Stimulated activated CD8-positive, alpha-beta memory T cell treated with anti-CD3 and anti-CD28 coated beads, Interleukin-4, amount 100 ng/mL, for 4 hours (primary cell): ENCODE measurements around the gene MRPL51.
"Not testable (repeated sequence)": the region's sequence is repeated elsewhere in the genome, so short reads cannot be mapped to it uniquely, and the experiment has no call there.

Source experiments
- DNase-seq, 2 donors: peaks; one replicate each; pipeline ENCODE4 v3.0.0-alpha.2; 2020; ENCODE audit warnings: low read depth in 2 of 2, low spot score in 1 of 2

Gene MRPL51

DNA sequence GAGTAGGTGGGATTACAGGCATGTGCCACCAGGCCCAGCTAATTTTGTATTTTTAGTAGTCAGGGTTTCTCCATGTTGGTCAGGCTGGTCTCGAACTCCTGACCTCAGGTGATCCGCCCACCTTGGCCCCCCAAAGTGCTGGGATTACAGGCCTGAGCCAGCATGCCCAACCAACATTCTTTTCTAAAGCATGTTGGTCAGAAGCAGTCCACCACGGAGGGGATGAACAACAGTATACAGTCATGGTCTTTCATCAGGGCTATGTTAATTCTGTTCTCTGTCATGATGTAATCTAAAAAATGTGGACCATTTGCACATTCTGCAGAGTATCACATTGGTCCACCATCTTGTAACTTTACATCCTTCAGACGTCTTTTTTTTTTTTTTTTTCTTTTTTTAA lies 3.6 kb downstream of the MRPL51 start:
- no peak for DNase-seq

GRCh38 chr12:6488240-6488639 lies 4.8 kb downstream of the MRPL51 start:
- no peak for DNase-seq

DNA sequence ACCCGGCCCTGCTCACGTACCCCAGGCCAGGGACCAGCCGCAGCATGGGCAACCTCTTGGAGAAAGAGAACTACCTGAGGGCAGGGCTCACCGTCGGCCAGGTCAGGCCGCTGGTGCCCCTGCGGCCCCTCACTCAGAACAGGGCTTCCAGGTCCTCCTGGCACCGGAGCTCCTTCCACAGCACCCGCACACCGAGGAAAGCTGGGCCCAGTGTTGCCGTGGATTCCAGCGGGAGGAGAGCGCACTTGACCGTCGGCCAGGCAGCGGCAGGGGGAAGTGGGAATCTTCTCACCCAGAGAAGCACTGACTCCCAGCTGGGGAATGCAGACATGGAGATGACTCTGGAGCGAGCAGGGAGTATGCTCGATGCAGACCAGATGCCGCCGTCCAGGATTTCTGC lies 14.6 kb downstream of the MRPL51 start:
- DNase-seq, result no peak

DNA sequence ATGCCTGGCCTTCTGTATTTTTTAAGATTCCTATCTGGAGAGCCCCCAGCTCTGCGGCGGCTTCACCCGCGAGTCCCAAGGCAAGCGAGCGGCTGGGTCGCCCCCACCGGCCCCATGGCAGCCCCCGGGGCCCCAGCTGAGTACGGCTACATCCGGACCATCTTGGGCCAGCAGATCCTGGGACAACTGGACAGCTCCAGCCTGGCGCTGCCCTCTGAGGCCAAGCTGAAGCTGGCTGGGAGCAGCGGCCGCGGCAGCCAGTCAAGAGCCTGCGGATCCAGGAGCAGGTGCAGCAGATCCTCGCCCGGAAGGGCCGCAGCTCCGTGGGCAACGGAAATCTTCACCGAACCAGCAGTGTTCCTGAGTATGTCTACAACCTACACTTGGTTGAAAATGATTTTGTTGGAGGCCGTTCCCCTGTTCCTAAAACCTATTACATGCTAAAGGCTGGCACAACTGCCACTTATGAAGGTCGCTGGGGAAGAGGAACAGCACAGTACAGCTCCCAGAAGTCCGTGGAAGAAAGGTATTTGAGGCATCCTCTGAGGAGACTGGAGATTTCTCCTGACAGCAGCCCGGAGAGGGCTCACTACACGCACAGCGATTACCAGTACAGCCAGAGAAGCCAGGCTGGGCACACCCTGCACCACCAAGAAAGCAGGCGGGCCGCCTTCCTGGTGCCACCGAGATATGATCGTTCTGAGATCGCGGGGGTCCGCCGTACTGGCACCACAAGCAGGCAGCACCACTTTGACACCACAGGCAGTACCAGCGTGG lies 15.3 kb downstream of the MRPL51 start:
- not testable (repeated sequence) for DNase-seq

DNA sequence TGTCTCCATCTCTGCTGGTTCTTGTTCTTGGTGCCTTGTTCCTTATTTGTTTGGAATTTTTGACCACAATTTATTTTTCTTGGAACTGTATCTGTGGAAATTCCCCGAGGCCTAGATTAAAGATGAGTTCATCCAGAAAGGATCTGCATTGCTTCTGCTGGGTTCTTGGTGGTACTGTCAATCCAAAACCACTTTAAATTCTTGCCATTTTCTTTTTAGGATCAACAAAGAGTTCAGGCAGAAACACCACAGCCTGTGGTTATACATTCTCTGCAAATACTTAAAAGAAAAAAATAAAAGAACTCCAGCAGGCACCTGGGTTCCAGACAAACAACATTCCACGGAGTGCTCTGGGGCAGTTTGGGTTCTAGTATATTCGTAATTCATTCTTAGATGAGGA lies 16.6 kb downstream of the MRPL51 start:
- no peak for DNase-seq

DNA sequence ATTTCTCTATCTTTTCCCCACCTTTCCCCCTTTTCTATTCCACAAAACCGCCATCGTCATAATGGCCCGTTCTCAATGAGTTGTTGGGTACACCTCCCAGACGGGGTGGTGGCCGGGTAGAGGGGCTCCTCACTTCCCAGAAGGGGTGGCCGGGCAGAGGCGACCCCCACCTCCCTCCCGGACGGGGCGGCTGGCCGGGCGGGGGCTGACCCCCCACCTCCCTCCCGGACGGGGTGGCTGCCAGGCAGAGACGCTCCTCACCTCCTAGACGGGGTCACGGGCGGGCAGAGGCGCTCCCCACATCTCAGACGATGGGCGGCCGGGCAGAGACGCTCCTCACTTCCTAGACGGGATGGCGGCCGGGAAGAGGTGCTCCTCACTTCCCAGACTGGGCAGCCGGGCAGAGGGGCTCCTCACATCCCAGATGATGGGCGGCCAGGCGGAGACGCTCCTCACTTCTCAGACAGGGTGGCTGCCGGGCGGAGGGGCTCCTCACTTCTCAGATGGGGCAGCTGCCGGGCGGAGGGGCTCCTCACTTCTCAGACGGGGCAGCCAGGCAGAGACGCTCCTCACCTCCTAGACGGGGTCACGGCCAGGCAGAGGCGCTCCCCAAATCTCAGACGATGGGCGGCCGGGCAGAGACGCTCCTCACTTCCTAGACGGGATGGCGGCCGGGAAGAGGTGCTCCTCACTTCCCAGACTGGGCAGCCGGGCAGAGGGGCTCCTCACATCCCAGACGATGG lies 17.7 kb downstream of the MRPL51 start:
- DNase-seq, result not testable (repeated sequence)

DNA sequence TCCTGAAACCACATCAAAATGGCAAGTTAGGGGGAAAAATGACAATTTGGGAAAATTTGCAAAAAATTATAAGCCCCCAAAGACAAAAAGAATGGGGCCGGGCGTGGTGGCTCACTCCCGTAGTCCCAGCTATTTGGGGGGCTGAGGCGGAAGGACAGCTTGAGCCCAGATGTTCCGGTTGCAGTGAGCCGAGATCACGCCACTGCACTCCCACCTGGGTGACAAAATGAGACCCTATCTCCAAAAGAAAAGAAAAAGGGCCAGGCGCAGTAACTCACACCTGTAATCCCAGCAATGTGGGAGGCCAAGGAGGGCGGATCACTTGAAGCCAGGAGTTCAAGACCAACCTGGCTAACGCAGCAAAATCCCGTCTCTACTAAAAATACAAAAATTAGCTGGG lies 20.6 kb downstream of the MRPL51 start:
- no peak for DNase-seq

DNA sequence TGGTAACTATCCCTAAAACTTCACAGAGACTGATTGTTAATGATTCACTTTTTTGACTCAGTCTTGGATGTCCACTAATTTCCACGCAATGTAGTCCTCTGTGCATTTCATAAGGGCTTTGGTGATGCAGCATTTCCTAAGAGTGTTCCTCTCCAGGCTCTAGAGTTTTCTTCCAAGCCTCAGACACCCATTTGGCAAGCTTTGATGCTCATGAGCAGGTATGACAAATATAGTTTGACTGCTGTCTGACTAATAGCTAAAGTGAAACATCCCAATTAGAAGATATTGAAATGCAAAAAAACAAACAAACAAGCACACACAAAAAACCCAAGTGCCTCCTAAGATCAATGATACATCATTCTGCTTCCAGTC lies 21.1 kb downstream of the MRPL51 start:
- DNase-seq, result no peak

DNA sequence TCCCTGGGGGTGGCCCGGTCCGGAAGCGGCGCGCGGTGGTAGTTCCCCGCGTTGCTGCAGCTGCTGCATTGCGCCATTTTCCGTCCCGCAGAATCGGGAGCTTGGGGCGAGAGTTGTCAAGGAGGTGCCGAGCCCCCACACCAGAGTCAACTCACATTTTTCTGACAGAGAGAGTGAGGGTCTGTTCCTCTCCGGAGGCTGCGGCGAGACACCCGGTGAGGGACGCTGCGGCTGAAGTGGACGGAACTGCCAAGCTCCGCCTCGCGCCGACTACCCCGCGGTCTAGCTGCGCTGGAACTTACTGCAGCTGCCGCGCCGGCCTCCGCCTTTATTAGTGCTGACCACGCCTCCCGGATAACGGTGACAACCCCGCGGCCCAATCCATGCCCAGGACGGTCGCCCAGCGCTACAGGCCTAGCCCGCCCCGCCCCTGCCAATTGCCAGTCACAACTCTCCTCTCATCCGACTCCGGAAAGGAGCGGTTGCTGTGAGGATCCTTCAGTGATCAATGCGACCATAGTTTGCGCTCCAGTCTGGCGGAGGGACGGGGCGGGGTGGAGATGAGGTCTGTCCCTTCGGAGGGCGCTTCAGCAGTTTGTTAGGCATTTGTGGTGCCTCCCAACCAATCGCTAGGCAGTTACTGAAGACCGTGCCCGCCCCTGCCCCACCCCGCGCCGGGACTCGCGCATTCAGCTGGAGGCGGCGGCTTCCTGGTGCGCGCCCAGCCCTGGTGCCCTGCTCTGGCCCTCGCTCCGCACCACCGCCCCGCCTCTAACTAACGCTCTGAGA lies 22.5 kb downstream of the MRPL51 start, which contains the start of gene VAMP1:
VAMP1 (minus strand) TSS at position 303 of the 789 bp plus-strand sequence; CDS start at position 157, 146 bp downstream.
- peak; percentile 91 to 94 for DNase-seq

DNA sequence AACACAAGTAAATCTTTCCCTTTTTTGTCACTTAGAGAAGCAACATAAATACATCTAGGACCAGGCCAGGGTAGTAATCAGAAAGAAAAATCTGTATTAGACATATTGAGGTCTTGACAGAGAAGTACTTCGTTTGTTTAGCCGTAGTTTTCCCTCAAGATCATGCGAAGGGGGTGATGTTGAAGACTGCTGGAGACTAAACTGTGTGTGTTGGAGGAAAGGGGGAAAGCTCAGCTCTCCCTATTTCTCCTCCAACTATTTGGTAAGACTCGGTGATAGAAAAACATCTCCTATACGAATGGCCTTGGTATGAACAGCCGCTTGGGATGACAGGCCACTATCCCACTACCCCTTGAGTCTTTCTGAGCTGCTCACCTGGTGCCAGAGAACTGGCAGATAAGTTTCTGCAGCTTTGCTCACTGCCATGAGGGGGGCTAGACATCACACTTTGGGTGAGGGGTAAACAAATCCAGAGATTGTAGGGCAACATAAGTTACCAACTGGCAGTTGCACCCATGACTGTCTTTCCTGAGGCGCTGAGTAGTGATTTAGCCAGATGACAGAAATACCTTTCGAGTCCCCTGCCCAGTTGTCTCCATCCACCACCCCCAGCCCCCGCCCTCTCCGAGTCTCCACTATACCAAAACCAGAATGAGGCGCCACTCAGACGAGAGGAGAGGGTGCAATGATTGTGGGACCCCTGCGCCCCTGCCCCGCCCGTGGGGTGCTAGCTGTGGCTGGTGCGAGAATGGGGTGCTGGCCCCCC lies 23.3 kb downstream of the MRPL51 start:
- no peak for DNase-seq

DNA sequence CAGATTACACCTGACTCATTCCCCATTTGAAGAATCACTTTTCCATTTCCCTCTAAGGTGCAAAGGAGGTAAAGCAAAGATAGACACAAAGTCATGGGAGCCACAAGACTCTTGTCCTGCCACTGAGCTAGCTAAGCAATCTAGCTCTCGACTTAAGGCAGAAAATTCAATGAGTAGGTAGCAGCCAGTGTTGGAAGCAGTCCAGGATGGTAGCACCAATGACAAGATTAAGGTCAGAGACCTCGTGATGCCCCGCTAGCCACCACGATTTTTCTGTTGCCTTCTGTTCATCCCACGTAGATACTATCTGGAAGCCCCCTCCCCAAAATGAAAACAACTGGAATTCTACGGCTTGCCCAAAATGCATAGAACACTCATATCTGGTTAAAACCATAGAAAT lies 24.0 kb downstream of the MRPL51 start:
- DNase-seq, result no peak

- no peak for DNase-seq
These were observed 24.8 kb downstream of the MRPL51 start for GRCh38 chr12:6468283-6468575.

DNA sequence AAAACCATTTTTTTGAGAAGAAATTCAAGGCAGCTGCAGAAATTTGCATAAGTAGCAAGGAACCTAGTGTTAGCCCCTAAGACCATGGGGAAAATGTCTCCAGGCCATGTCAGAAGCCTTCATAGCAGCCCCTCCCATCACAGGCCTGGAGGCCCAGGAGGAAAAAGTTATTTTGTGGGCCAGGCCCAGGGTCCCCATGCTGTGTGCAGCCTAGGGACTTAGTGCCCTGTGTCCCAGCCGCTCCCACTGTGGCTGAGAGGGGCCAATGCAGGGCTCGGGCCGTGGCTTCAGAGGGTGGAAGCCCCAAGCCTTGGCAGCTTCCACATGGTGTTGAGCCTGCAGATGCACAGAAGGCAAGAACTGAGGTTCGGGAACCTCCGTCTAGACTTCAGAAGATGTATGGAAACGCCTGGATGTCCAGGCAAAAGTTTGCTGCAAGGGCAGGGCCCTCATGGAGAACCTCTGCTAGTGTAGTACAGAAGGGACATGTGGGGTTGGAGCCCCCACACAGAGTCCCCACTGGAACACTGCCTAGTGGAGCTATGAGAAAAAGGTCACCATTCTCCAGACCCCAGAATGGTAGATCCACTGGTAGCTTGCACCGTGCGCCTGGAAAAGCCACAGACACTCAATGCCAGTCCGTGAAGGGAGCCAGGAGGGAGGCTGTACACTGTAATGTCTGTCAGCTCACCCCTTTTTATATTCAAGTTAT lies 25.3 kb downstream of the MRPL51 start:
- not testable (repeated sequence) for DNase-seq

- not testable (repeated sequence) for DNase-seq
These were observed 26.3 kb downstream of the MRPL51 start for GRCh38 chr12:6466751-6467150.

DNA sequence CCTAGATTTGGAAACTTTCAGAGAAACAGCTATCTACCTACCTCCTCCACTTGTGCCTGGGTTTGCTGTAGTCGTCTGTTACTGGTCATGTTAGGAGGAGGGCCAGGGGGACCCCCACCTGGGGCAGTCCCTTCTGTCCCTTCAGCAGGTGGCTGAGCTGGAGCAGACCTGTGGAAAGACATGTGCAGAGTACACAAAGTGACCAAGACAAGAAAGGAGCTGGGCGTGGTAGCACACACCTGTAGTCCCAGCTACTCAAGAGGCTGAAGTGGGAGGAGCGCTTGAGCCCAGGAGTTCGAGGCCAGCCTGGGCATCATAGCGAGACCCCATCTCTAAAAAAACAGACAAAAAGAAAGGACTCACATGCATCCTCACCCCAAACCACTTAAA lies 26.9 kb downstream of the MRPL51 start:
- no peak for DNase-seq

- no peak for DNase-seq
These were observed 27.4 kb downstream of the MRPL51 start for GRCh38 chr12:6465467-6466183.

DNA sequence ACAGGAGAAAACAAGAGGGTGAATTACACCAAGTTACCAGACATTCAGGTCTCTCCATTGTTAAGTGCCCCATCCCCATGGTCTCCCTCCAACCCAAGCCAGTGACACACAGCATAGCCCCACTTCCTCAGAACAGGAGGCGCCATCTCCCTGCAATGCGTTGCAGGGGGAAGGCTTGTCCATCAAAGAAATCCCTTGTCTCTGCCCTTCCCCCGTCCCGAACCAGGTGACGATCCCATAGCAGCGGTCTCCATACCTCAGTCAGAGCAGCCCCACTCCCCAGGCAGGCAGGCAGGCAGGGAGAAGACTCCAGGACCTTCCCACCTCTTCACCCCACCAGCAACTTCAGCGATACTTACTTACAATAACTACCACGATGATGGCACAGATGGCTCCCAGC lies 28.5 kb downstream of the MRPL51 start:
- no peak for DNase-seq

GRCh38 chr12:6463858-6464257 lies 29.2 kb downstream of the MRPL51 start:
- no peak for DNase-seq

- DNase-seq, result no peak
These were observed 29.8 kb downstream of the MRPL51 start for GRCh38 chr12:6463216-6463615.
